ENCODE measurements around the gene DUSP11. TPM values are rescaled to one million over a fixed set of nuclear protein-coding genes. Genes with fewer than 3 reads are reported as not detected.
A peak's percentile ranks its signal among the peaks of the same experiment; 100 is the strongest.
"Not testable (repeated sequence)": the region's sequence is repeated elsewhere in the genome, so short reads cannot be mapped to it uniquely, and the experiment has no call there.

DUSP11 gene
- total RNA-seq, 1 experiment from 2014 or later, result 84.2 TPM

- H3K4me2 ChIP-seq (ENCODE audit: low read depth, low read length, poor library complexity, severe bottlenecking); H4K20me1 ChIP-seq (ENCODE audit: insufficient read depth, low read depth, low read length); H3K9ac ChIP-seq (ENCODE audit: low read length); H3K9me3 ChIP-seq (ENCODE audit: low read length); H3K27ac ChIP-seq (ENCODE audit: low read length); H3K4me3 ChIP-seq (ENCODE audit: low read length); H3K9me2 ChIP-seq (replicated peaks; ENCODE audit: insufficient read depth, low read length); H3K27me3 ChIP-seq (ENCODE audit: low read length); H3K36me3 ChIP-seq (ENCODE audit: insufficient read depth, low read length); DNase-seq: not testable (repeated sequence)
- Histone ChIP-seq H2AFZ (ENCODE audit: low read length) (0 out of 2 replicates have a peak overlapping the region, but pooled peaks have one; percentile 38), H3K79me2 (ENCODE audit: low read length) (peaks cover 15% of the 10 kb centered on the region), H3K4me1 (ENCODE audit: low read length) (peaks cover 15% of the 10 kb centered on the region)
These were observed 3.5 kb upstream of the DUSP11 start for GRCh38 chr2:73783402-73783801.

- Histone ChIP-seq H3K9me3 (ENCODE audit: low read length) (no peaks in the 10 kb centered on the region), H3K4me3 (ENCODE audit: low read length) (peak overlapping the region; percentile 81), H3K4me1 (ENCODE audit: low read length) (peaks cover 19% of the 10 kb centered on the region), H3K79me2 (ENCODE audit: low read length) (peaks cover 36% of the 10 kb centered on the region), H3K27me3 (ENCODE audit: low read length) (no peaks in the 10 kb centered on the region), H4K20me1 (ENCODE audit: insufficient read depth, low read depth, low read length) (0 out of 2 replicates have a peak, but pooled peaks cover 4% of the 10 kb centered on the region), H3K9ac (ENCODE audit: low read length) (peak overlapping the region; percentile 89), H3K9me2 (replicated peaks; ENCODE audit: insufficient read depth, low read length) (no peaks in the 10 kb centered on the region), H3K27ac (ENCODE audit: low read length) (no peak overlapping the region), H2AFZ (ENCODE audit: low read length) (peak overlapping the region; percentile 84), H3K4me2 (ENCODE audit: low read depth, low read length, poor library complexity, severe bottlenecking) (peak overlapping the region; percentile 91), H3K36me3 (ENCODE audit: insufficient read depth, low read length) (peaks cover 16% of the 10 kb centered on the region)
- no peak for DNase-seq
These were observed 307 bp upstream of the DUSP11 start for GRCh38 chr2:73780237-73780582.

GRCh38 chr2:73778867-73779466, 936 bp downstream of the DUSP11 start:
- Histone ChIP-seq H3K36me3 (ENCODE audit: insufficient read depth, low read length) (peaks cover 27% of the 10 kb centered on the region), H2AFZ (ENCODE audit: low read length) (peak overlapping the region; percentile 81; the same call in 1 of the 2 replicates), H3K9ac (ENCODE audit: low read length) (peak overlapping the region; percentile 89), H3K4me3 (ENCODE audit: low read length) (peak overlapping the region; percentile 81), H3K4me1 (ENCODE audit: low read length) (peaks cover 19% of the 10 kb centered on the region), H3K4me2 (ENCODE audit: low read depth, low read length, poor library complexity, severe bottlenecking) (peak overlapping the region; percentile 91), H3K79me2 (ENCODE audit: low read length) (peaks cover 46% of the 10 kb centered on the region)
- not testable (repeated sequence) for H3K9me3 ChIP-seq (ENCODE audit: low read length); H3K27me3 ChIP-seq (ENCODE audit: low read length); H3K27ac ChIP-seq (ENCODE audit: low read length); H4K20me1 ChIP-seq (ENCODE audit: insufficient read depth, low read depth, low read length); H3K9me2 ChIP-seq (replicated peaks; ENCODE audit: insufficient read depth, low read length); DNase-seq

GRCh38 chr2:73776869-73777519, 2.9 kb downstream of the DUSP11 start:
- no peak for DNase-seq
- H3K79me2 ChIP-seq (ENCODE audit: low read length), result peaks cover 59% of the 10 kb centered on the region
- no peak overlapping the region for H3K4me3 ChIP-seq (ENCODE audit: low read length)
- no peak overlapping the region for H3K4me2 ChIP-seq (ENCODE audit: low read depth, low read length, poor library complexity, severe bottlenecking)
- H3K4me1 ChIP-seq (ENCODE audit: low read length), result peaks cover 19% of the 10 kb centered on the region
- peaks cover 47% of the 10 kb centered on the region for H3K36me3 ChIP-seq (ENCODE audit: insufficient read depth, low read length)
- no peak overlapping the region for H3K27ac ChIP-seq (ENCODE audit: low read length)
- no peak overlapping the region for H3K9ac ChIP-seq (ENCODE audit: low read length)
- H3K9me3 ChIP-seq (ENCODE audit: low read length), result no peaks in the 10 kb centered on the region
- H2AFZ ChIP-seq (ENCODE audit: low read length), result no peak overlapping the region
- H3K27me3 ChIP-seq (ENCODE audit: low read length), result no peaks in the 10 kb centered on the region
- 0 out of 2 replicates have a peak, but pooled peaks cover 4% of the 10 kb centered on the region for H4K20me1 ChIP-seq (ENCODE audit: insufficient read depth, low read depth, low read length)
- no peaks in the 10 kb centered on the region for H3K9me2 ChIP-seq (replicated peaks; ENCODE audit: insufficient read depth, low read length)

- Histone ChIP-seq H3K9me2 (replicated peaks; ENCODE audit: insufficient read depth, low read length) (no peaks in the 10 kb centered on the region), H3K27me3 (ENCODE audit: low read length) (no peaks in the 10 kb centered on the region), H3K36me3 (ENCODE audit: insufficient read depth, low read length) (peaks cover 47% of the 10 kb centered on the region), H3K9ac (ENCODE audit: low read length) (no peak overlapping the region), H4K20me1 (ENCODE audit: insufficient read depth, low read depth, low read length) (0 out of 2 replicates have a peak, but pooled peaks cover 4% of the 10 kb centered on the region), H2AFZ (ENCODE audit: low read length) (no peak overlapping the region), H3K4me3 (ENCODE audit: low read length) (no peak overlapping the region), H3K27ac (ENCODE audit: low read length) (no peak overlapping the region), H3K4me2 (ENCODE audit: low read depth, low read length, poor library complexity, severe bottlenecking) (no peak overlapping the region), H3K79me2 (ENCODE audit: low read length) (peaks cover 59% of the 10 kb centered on the region), H3K9me3 (ENCODE audit: low read length) (no peaks in the 10 kb centered on the region), H3K4me1 (ENCODE audit: low read length) (peaks cover 19% of the 10 kb centered on the region)
- no peak for DNase-seq
These were observed 3.5 kb downstream of the DUSP11 start for GRCh38 chr2:73776381-73776780.

GRCh38 chr2:73772819-73773218, 7.1 kb downstream of the DUSP11 start:
- H3K27ac ChIP-seq (ENCODE audit: low read length), result no peak overlapping the region
- no peak overlapping the region for H2AFZ ChIP-seq (ENCODE audit: low read length)
- no peak for DNase-seq
- no peaks in the 10 kb centered on the region for H3K4me1 ChIP-seq (ENCODE audit: low read length)
- H3K9ac ChIP-seq (ENCODE audit: low read length), result no peak overlapping the region
- no peak overlapping the region for H3K4me3 ChIP-seq (ENCODE audit: low read length)
- no peaks in the 10 kb centered on the region for H4K20me1 ChIP-seq (ENCODE audit: insufficient read depth, low read depth, low read length)
- peaks cover 70% of the 10 kb centered on the region for H3K36me3 ChIP-seq (ENCODE audit: insufficient read depth, low read length)
- H3K4me2 ChIP-seq (ENCODE audit: low read depth, low read length, poor library complexity, severe bottlenecking), result no peak overlapping the region
- H3K27me3 ChIP-seq (ENCODE audit: low read length), result no peaks in the 10 kb centered on the region
- H3K9me2 ChIP-seq (replicated peaks; ENCODE audit: insufficient read depth, low read length), result no peaks in the 10 kb centered on the region
- H3K79me2 ChIP-seq (ENCODE audit: low read length), result peaks cover 59% of the 10 kb centered on the region
- H3K9me3 ChIP-seq (ENCODE audit: low read length), result no peaks in the 10 kb centered on the region

GRCh38 chr2:73770725-73771124, 9.2 kb downstream of the DUSP11 start:
- H3K9me2 ChIP-seq (replicated peaks; ENCODE audit: insufficient read depth, low read length), result no peaks in the 10 kb centered on the region
- no peak for DNase-seq
- H3K9me3 ChIP-seq (ENCODE audit: low read length), result no peaks in the 10 kb centered on the region
- H3K27me3 ChIP-seq (ENCODE audit: low read length), result no peaks in the 10 kb centered on the region
- no peaks in the 10 kb centered on the region for H3K4me1 ChIP-seq (ENCODE audit: low read length)
- H3K4me3 ChIP-seq (ENCODE audit: low read length), result no peak overlapping the region
- H3K9ac ChIP-seq (ENCODE audit: low read length), result no peak overlapping the region
- peaks cover 70% of the 10 kb centered on the region for H3K36me3 ChIP-seq (ENCODE audit: insufficient read depth, low read length)
- peaks cover 47% of the 10 kb centered on the region for H3K79me2 ChIP-seq (ENCODE audit: low read length)
- no peaks in the 10 kb centered on the region for H4K20me1 ChIP-seq (ENCODE audit: insufficient read depth, low read depth, low read length)
- H3K4me2 ChIP-seq (ENCODE audit: low read depth, low read length, poor library complexity, severe bottlenecking), result no peak overlapping the region
- no peak overlapping the region for H3K27ac ChIP-seq (ENCODE audit: low read length)
- no peak overlapping the region for H2AFZ ChIP-seq (ENCODE audit: low read length)

GRCh38 chr2:73766994-73767393, 12.9 kb downstream of the DUSP11 start:
- no peaks in the 10 kb centered on the region for H3K27me3 ChIP-seq (ENCODE audit: low read length)
- H3K9me3 ChIP-seq (ENCODE audit: low read length), result no peaks in the 10 kb centered on the region
- no peaks in the 10 kb centered on the region for H4K20me1 ChIP-seq (ENCODE audit: insufficient read depth, low read depth, low read length)
- DNase-seq, result no peak
- no peak overlapping the region for H3K4me2 ChIP-seq (ENCODE audit: low read depth, low read length, poor library complexity, severe bottlenecking)
- no peak overlapping the region for H3K4me3 ChIP-seq (ENCODE audit: low read length)
- no peaks in the 10 kb centered on the region for H3K9me2 ChIP-seq (replicated peaks; ENCODE audit: insufficient read depth, low read length)
- no peak overlapping the region for H2AFZ ChIP-seq (ENCODE audit: low read length)
- no peak overlapping the region for H3K27ac ChIP-seq (ENCODE audit: low read length)
- H3K79me2 ChIP-seq (ENCODE audit: low read length), result peaks cover 24% of the 10 kb centered on the region
- no peaks in the 10 kb centered on the region for H3K4me1 ChIP-seq (ENCODE audit: low read length)
- H3K9ac ChIP-seq (ENCODE audit: low read length), result no peak overlapping the region
- H3K36me3 ChIP-seq (ENCODE audit: insufficient read depth, low read length), result peaks cover 70% of the 10 kb centered on the region

All from Karpas-422 (cell line).